Hypothalamus (tissue), 51 donors: ENCODE results near the gene DENND1A.

Experiments used
- DNase-seq, 51 donors: peaks; one replicate each; lab custom pipeline; 2025; lab: John Stamatoyannopoulos, UW

DENND1A gene

GRCh38 chr9:123522251-123522650 is 407.7 kb downstream of the DENND1A start:
- peak in 1 of 51 donors; percentile 15 for DNase-seq

GRCh38 chr9:123518338-123518737 is 411.6 kb downstream of the DENND1A start:
- no peak for DNase-seq

- DNase-seq: no peak
Observed at GRCh38 chr9:123517512-123517911, 412.4 kb downstream of the DENND1A start.

GRCh38 chr9:123514766-123515165 is 415.2 kb downstream of the DENND1A start:
- no peak for DNase-seq

GRCh38 chr9:123513554-123513953 is 416.4 kb downstream of the DENND1A start:
- no peak for DNase-seq

- DNase-seq: peak in 12 of 51 donors; percentile 2 to 44 (median 24)
Observed at GRCh38 chr9:123511326-123512277, 418.3 kb downstream of the DENND1A start.

GRCh38 chr9:123509646-123510045 is 420.3 kb downstream of the DENND1A start:
- DNase-seq: no peak

GRCh38 chr9:123508048-123508447 is 421.9 kb downstream of the DENND1A start:
- no peak for DNase-seq

GRCh38 chr9:123505496-123505895 is 424.4 kb downstream of the DENND1A start:
- DNase-seq: no peak

- DNase-seq: no peak
Observed at GRCh38 chr9:123500336-123500735, 429.6 kb downstream of the DENND1A start.

- DNase-seq: no peak
Observed at GRCh38 chr9:123497830-123498229, 432.1 kb downstream of the DENND1A start.

GRCh38 chr9:123495731-123496130 is 434.2 kb downstream of the DENND1A start:
- no peak for DNase-seq

GRCh38 chr9:123493627-123494026 is 436.3 kb downstream of the DENND1A start:
- no peak for DNase-seq

- no peak for DNase-seq
Observed at GRCh38 chr9:123490688-123491087, 439.2 kb downstream of the DENND1A start.

- DNase-seq: no peak
Observed at GRCh38 chr9:123488722-123489321, 441.1 kb downstream of the DENND1A start.

- peak in 12 of 51 donors; percentile 4 to 46 (median 19) for DNase-seq
Observed at GRCh38 chr9:123487944-123488548, 441.9 kb downstream of the DENND1A start.

GRCh38 chr9:123486431-123486830 is 443.5 kb downstream of the DENND1A start:
- no peak for DNase-seq

- no peak for DNase-seq
Observed at GRCh38 chr9:123485216-123485615, 444.7 kb downstream of the DENND1A start.

GRCh38 chr9:123484130-123484529 is 445.8 kb downstream of the DENND1A start:
- DNase-seq: no peak

- no peak for DNase-seq
Observed at GRCh38 chr9:123483191-123483803, 446.6 kb downstream of the DENND1A start.
